GM19099 (cell line): ENCODE measurements around the gene BCAR3.

ENCODE experiments used
- POLR2A ChIP-seq: IDR thresholded peaks from 3 replicates; pipeline ENCODE4 v1.6.1; 2011; ENCODE audit warnings: low read depth; ENCODE audit not compliant: insufficient read length; ENCODE audit errors: extremely low read depth

Gene BCAR3

GRCh38 chr1:93621246-93621645 is 60.4 kb downstream of the BCAR3 start:
- no peak for TF ChIP-seq POLR2A

GRCh38 chr1:93620841-93621210 is 60.8 kb downstream of the BCAR3 start:
- TF ChIP-seq POLR2A = no peak

GRCh38 chr1:93620172-93620840 is 61.3 kb downstream of the BCAR3 start:
- no peak for TF ChIP-seq POLR2A

GRCh38 chr1:93619507-93620171 is 62.0 kb downstream of the BCAR3 start:
- TF ChIP-seq POLR2A = no peak

- no peak for TF ChIP-seq POLR2A
Observed at GRCh38 chr1:93617670-93618499, 63.8 kb downstream of the BCAR3 start.

- TF ChIP-seq POLR2A = no peak
Observed at GRCh38 chr1:93616996-93617669, 64.5 kb downstream of the BCAR3 start.

GRCh38 chr1:93616221-93616995 is 65.2 kb downstream of the BCAR3 start:
- TF ChIP-seq POLR2A = no peak

- TF ChIP-seq POLR2A = no peak
Observed at GRCh38 chr1:93615582-93616150, 66.0 kb downstream of the BCAR3 start.

GRCh38 chr1:93614986-93615581 is 66.6 kb downstream of the BCAR3 start:
- TF ChIP-seq POLR2A = no peak

GRCh38 chr1:93614541-93614940 is 67.1 kb downstream of the BCAR3 start:
- no peak for TF ChIP-seq POLR2A

GRCh38 chr1:93613898-93614297 is 67.7 kb downstream of the BCAR3 start:
- no peak for TF ChIP-seq POLR2A

- no peak for TF ChIP-seq POLR2A
Observed at GRCh38 chr1:93612510-93612909, 69.1 kb downstream of the BCAR3 start.

GRCh38 chr1:93611668-93612067 is 70.0 kb downstream of the BCAR3 start:
- no peak for TF ChIP-seq POLR2A

GRCh38 chr1:93609536-93609935 is 72.1 kb downstream of the BCAR3 start:
- TF ChIP-seq POLR2A = no peak
